ENCODE data around the gene COX15. TPM values are rescaled to one million over a fixed set of nuclear protein-coding genes. Genes with fewer than 3 reads are reported as not detected.

COX15 gene
- total and polyA plus RNA-seq, 8 donors: 33.0 to 64.9 (median 50.6) TPM

- Histone ChIP-seq H3K27ac (peak overlapping the region; percentile 94 to 98), H3K4me1 (peaks cover 10 to 40% of the 10 kb centered on the region in 2 donors), H3K4me3 (peak overlapping the region; percentile 67 to 91), H3K36me3 (peaks cover 0 to 18% of the 10 kb centered on the region in 2 donors), H3K9me3 (no peaks in the 10 kb centered on the region), H3K27me3 (no peaks in the 10 kb centered on the region)
- TF ChIP-seq, protein P1, sequence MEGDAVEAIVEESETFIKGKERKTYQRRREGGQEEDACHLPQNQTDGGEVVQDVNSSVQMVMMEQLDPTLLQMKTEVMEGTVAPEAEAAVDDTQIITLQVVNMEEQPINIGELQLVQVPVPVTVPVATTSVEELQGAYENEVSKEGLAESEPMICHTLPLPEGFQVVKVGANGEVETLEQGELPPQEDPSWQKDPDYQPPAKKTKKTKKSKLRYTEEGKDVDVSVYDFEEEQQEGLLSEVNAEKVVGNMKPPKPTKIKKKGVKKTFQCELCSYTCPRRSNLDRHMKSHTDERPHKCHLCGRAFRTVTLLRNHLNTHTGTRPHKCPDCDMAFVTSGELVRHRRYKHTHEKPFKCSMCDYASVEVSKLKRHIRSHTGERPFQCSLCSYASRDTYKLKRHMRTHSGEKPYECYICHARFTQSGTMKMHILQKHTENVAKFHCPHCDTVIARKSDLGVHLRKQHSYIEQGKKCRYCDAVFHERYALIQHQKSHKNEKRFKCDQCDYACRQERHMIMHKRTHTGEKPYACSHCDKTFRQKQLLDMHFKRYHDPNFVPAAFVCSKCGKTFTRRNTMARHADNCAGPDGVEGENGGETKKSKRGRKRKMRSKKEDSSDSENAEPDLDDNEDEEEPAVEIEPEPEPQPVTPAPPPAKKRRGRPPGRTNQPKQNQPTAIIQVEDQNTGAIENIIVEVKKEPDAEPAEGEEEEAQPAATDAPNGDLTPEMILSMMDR (IDR thresholded peaks at IDR 0.05): no peak
- DNase-seq (no peak), ATAC-seq (peak; percentile 11)
- intact Hi-C loops (cut with DNase I): no loop called here
These were observed 458 bp downstream of the COX15 start for GRCh38 chr10:99731306-99732032.

DNA sequence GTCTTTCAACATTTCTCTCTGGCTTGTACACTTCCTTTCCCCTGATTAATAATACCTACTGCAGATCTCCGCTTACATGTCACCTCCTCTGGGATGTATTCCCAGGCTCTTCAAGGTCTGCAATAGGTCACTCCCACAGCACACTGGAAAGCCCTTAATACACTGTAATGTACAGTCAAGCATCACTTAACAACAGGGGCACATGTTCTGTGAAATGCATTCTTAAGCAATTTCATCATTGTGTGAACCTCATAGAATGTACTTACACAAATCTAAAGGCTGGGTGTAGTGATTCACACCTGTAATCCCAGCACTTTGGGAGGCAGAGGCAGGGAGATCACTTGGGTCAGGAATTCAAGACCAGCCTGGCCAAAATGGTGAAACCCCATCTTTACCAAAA is 1.9 kb downstream of the COX15 start:
- Histone ChIP-seq H3K9me3 (no peaks in the 10 kb centered on the region), H3K4me3 (no peak overlapping the region), H3K36me3 (peaks cover 0 to 29% of the 10 kb centered on the region in 2 donors), H3K4me1 (peaks cover 10 to 40% of the 10 kb centered on the region in 2 donors), H3K27ac (no peak overlapping the region), H3K27me3 (no peaks in the 10 kb centered on the region)
- intact Hi-C loops (cut with DNase I): no loop called here
- DNase-seq (peak in 1 of 4 donors; percentile 32), ATAC-seq (peak; percentile 43)
- TF ChIP-seq, protein P1 (IDR thresholded peaks at IDR 0.05): no peak

- no peak for ATAC-seq
- H3K4me3 ChIP-seq: no peak overlapping the region
- TF ChIP-seq, protein P1 (IDR thresholded peaks at IDR 0.05): no peak
- no peaks in the 10 kb centered on the region for H3K9me3 ChIP-seq
- no peaks in the 10 kb centered on the region for H3K27me3 ChIP-seq
- no peak for DNase-seq
- peaks cover 0 to 100% of the 10 kb centered on the region in 2 donors for H3K36me3 ChIP-seq
- H3K4me1 ChIP-seq: no peaks in the 10 kb centered on the region
- no peak overlapping the region for H3K27ac ChIP-seq
- intact Hi-C loops (cut with DNase I): no loop called here
These were observed 11.5 kb downstream of the COX15 start for GRCh38 chr10:99720387-99720786.

DNA sequence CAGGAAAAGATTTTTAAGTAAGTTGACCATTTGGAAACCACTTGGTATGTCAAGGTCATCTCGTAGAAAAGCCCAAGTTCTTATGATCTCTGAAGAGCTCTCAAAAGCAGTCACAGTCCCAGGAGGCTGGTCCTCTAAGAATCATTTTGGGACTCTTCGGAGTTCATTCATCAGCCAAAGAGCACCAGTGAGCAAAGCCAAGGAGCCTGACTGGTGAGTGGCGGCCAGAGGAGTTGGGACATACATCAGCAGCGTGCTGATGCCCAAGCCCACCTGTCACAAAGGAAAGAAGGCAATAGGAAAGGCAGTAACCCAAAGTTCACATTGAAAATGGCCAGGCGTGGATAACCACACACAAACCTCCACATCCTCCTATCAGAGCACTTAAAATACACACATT is 17.5 kb downstream of the COX15 start:
- Histone ChIP-seq H3K27ac (no peak overlapping the region), H3K4me3 (no peak overlapping the region), H3K4me1 (no peaks in the 10 kb centered on the region), H3K27me3 (no peaks in the 10 kb centered on the region), H3K9me3 (no peaks in the 10 kb centered on the region), H3K36me3 (peaks cover 0 to 94% of the 10 kb centered on the region in 2 donors)
- ATAC-seq (no peak), DNase-seq (no peak)
- TF ChIP-seq, protein P1 (IDR thresholded peaks at IDR 0.05): no peak
- intact Hi-C loops (cut with DNase I): loop anchor here in 1 of 2 donors (10.0 kb wide), 1 partner anchor 80 kb away; no protein-coding TSS in a partner anchor

- H3K4me1 ChIP-seq: no peaks in the 10 kb centered on the region
- intact Hi-C loops (cut with DNase I): loop anchor here in 1 of 2 donors (10.0 kb wide), 1 partner anchor 76 kb away; no protein-coding TSS in a partner anchor
- peak; percentile 90 for ATAC-seq
- H3K36me3 ChIP-seq: peaks cover 0 to 79% of the 10 kb centered on the region in 2 donors
- peak in 2 of 4 donors; percentile 17 to 52 for DNase-seq
- H3K4me3 ChIP-seq: no peak overlapping the region
- TF ChIP-seq, protein P1 (IDR thresholded peaks at IDR 0.05): peak in 1 of 2 donors; percentile 38
- no peaks in the 10 kb centered on the region for H3K27me3 ChIP-seq
- H3K9me3 ChIP-seq: no peaks in the 10 kb centered on the region
- no peak overlapping the region for H3K27ac ChIP-seq
These were observed 20.7 kb downstream of the COX15 start for GRCh38 chr10:99711129-99711719.

Data from left lung (tissue), 10 donors.